Neutrophil (primary cell): ENCODE results near the gene TM4SF4.
A peak's percentile ranks its signal among the peaks of the same experiment; 100 is the strongest.

ENCODE experiments used
- H3K27ac ChIP-seq: fragments of 200-600 bp; sonication (generic); 2 replicates; pipeline ENCODE4 v1.5.1; 2016; ENCODE audit warnings: mild to moderate bottlenecking, moderate library complexity
- H3K27me3 ChIP-seq: fragments of 200-600 bp; sonication (generic); 2 replicates; pipeline ENCODE4 v1.6.0; 2016; ENCODE audit warnings: mild to moderate bottlenecking
- H3K36me3 ChIP-seq: fragments of 200-600 bp; sonication (generic); 2 replicates; pipeline ENCODE4 v1.5.1; 2017
- H3K4me1 ChIP-seq, 2 experiments: fragments of 200-600 bp in 1 of 2; sonication (generic) in 1 of 2; 1 replicate in 1 of 2; 2 replicates in 1 of 2; pipeline versions ENCODE4 v1.5.1 to v1.6.1; 2013 to 2016; ENCODE audit warnings: low read depth in 1 of 2, low read length in 1 of 2, mild to moderate bottlenecking in 1 of 2, moderate library complexity in 1 of 2; ENCODE audit not compliant: control insufficient read depth in 1 of 2, insufficient read depth in 1 of 2
- H3K4me3 ChIP-seq, 2 experiments: fragments of 200-600 bp in 1 of 2; sonication (generic) in 1 of 2; 1 replicate in 1 of 2; 2 replicates in 1 of 2; pipeline ENCODE4 v1.5.1; 2013 to 2016; ENCODE audit warnings: low read depth in 1 of 2, low read length in 1 of 2, mild to moderate bottlenecking in 1 of 2, moderate library complexity in 1 of 2
- H3K9me3 ChIP-seq: fragments of 200-600 bp; sonication (generic); 2 replicates; pipeline ENCODE4 v1.5.1; 2016
- TF ChIP-seq, protein P1 (sequence below): fragments of 200-600 bp; sonication (generic); IDR thresholded peaks from 2 replicates; pipeline ENCODE4 v1.5.1; 2016; ENCODE audit warnings: antibody characterized with exemption

Gene TM4SF4

DNA sequence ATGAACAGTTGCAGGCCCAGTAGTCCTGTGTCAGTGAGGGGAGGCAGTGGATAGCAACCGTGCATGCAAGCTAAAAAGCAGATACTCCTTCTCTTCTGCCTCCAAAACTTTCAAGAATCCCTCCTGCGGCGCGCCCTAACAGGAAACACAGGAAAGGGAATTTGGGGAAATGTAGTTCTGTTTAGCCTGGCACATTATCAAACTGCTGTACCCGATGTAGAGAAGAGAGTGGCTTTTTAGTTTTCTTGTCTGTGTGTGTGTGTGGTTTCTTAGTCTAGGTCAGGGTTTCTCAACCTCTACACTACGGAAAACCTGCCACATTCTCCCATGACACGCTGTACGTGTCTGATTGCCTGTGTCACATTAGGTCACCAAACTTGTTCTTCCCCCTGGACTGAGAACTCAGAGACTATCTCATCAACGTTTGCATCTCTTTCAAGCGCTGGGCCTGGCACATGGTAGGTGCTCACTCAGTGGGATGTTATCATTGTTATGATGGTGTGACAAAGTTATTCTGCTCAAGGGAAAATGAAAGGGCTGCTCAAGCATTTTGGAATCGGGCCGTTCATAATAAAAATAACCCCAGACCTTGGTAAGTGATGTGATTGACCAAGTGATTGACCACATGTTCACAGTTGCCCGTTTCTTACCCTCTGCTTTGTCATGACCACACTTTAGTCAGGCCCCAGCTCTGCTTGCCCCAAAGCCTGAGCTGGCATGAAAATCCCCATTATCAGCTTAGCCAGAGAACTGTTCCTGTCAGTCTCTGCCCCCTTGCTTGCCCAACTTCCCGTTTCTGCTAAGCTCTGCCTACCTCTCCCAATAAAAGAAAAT is 33.2 kb downstream of the TM4SF4 start:
- Histone ChIP-seq H3K4me1 (peaks cover 7 to 10% of the 10 kb centered on the region in 2 experiments), H3K9me3 (no peaks in the 10 kb centered on the region), H3K27ac (no peak overlapping the region), H3K27me3 (peaks cover 18% of the 10 kb centered on the region), H3K4me3 (peak overlapping the region; percentile 22 to 30), H3K36me3 (no peaks in the 10 kb centered on the region)
- TF ChIP-seq, protein P1, sequence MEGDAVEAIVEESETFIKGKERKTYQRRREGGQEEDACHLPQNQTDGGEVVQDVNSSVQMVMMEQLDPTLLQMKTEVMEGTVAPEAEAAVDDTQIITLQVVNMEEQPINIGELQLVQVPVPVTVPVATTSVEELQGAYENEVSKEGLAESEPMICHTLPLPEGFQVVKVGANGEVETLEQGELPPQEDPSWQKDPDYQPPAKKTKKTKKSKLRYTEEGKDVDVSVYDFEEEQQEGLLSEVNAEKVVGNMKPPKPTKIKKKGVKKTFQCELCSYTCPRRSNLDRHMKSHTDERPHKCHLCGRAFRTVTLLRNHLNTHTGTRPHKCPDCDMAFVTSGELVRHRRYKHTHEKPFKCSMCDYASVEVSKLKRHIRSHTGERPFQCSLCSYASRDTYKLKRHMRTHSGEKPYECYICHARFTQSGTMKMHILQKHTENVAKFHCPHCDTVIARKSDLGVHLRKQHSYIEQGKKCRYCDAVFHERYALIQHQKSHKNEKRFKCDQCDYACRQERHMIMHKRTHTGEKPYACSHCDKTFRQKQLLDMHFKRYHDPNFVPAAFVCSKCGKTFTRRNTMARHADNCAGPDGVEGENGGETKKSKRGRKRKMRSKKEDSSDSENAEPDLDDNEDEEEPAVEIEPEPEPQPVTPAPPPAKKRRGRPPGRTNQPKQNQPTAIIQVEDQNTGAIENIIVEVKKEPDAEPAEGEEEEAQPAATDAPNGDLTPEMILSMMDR, result no peak

DNA sequence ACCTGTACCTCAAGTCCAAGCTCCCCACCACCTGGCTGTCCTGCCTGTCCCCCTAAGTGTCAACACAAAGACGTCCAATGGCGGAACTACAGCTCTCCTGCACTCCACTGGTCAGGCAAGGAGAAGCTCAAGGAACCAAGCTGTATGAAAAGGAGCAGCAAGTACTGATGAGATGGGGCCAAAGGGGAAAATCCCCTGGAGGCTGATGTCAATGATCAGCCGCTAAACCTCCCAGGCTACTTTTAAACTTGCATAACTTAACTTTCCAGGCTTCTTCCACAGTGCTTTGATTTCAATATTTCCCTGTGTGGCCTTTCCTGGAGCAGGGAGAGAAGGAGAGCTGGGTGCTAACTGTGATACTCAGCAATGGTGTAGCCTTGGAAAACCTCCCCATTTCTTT is 35.0 kb downstream of the TM4SF4 start:
- TF ChIP-seq, protein P1, result no peak
- Histone ChIP-seq H3K36me3 (no peaks in the 10 kb centered on the region), H3K4me1 (peaks cover 7 to 10% of the 10 kb centered on the region in 2 experiments), H3K9me3 (no peaks in the 10 kb centered on the region), H3K27ac (no peak overlapping the region), H3K27me3 (peaks cover 24% of the 10 kb centered on the region), H3K4me3 (no peak overlapping the region)

DNA sequence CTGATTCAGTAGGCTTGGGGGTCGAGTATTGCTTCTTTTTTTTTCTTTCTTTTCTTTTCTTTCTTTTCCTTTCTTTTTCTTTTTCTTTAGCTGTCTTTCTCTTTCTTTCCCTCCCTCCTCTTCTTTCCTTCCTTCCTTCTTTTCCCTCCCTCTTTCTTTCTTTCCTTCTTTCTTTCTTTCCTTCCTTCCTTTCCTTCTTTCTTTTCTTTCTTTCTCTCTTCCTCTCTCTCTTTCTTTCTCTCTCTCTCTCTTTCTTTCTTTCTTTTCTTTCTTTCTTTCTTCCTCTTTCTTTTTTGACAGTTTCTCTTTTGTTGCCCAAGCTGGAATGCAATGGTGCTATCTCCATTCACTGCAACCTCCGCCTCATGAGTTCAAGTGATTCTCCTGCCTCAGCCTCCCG is 36.0 kb downstream of the TM4SF4 start:
- Histone ChIP-seq H3K4me1 (peaks cover 7 to 10% of the 10 kb centered on the region in 2 experiments), H3K27ac (no peak overlapping the region), H3K27me3 (peaks cover 28% of the 10 kb centered on the region), H3K36me3 (no peaks in the 10 kb centered on the region), H3K9me3 (no peaks in the 10 kb centered on the region), H3K4me3 (no peak overlapping the region)
- TF ChIP-seq, protein P1, result no peak

DNA sequence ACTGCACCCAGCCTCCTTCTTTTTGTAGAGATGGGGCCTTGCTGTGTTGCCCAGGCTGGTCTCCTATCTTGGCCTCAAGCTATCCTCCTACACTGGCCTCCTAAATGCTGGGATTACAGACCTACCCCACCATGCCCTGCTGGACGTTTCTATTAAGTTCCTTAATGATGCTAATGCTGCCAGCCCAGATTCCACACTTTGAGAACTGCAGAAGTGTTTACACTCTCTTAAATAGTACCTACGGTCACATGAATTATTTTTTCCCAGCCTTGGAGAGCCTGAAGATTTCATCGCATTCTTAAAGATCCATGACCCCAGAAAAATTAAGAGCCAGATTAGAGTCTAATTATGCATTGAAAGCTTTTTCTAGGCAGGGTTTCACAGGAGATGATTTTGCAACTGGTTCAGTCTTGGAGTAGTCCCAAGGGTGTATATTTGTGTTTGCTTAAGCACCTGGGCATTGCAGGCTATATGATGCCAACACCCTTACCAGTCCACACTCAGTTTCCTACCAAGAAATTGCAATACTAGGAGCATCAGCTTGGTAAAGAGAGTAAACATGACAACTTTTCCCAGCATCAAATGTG is 36.6 kb downstream of the TM4SF4 start:
- TF ChIP-seq, protein P1, result no peak
- H3K4me3 ChIP-seq, result no peak overlapping the region
- no peaks in the 10 kb centered on the region for H3K36me3 ChIP-seq
- H3K9me3 ChIP-seq, result no peaks in the 10 kb centered on the region
- peaks cover 28% of the 10 kb centered on the region for H3K27me3 ChIP-seq
- H3K27ac ChIP-seq, result no peak overlapping the region
- H3K4me1 ChIP-seq, result peaks cover 7 to 10% of the 10 kb centered on the region in 2 experiments

DNA sequence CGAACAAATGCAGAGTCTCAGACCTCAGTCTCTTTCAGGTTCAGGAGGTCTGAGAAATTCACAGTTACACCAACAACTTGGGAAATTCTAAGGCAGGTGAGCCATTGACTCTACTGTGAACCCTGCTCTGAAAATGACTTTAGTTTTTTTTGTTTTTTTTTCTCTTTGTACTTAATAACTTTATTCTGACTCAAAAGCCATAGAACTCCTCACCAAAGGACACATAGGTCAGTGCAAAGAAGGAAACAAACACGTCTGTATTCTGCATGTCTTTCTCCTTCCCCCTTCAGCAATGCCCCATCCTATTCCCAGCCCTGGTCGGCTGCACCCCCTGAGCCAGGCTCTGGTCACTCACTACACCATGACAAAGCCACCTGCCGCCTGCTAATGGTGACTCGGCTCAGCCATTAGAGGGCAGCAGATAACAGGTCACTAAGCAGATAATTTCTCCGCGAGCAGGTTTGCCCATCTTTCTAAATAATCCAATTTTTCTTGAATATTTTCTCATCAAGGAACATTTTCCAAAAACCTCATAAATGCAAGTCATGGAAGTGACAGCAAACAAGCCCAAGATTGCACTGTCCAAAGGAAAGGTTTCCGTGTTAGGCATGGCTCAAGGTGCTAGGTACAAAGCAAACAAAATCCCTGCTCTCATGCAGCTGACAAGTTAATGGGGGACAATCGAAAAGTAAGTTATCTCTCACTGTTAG is 37.7 kb downstream of the TM4SF4 start:
- peaks cover 27% of the 10 kb centered on the region for H3K27me3 ChIP-seq
- no peaks in the 10 kb centered on the region for H3K36me3 ChIP-seq
- no peak overlapping the region for H3K27ac ChIP-seq
- TF ChIP-seq, protein P1, result no peak
- H3K4me3 ChIP-seq, result no peak overlapping the region
- peaks cover 7 to 9% of the 10 kb centered on the region in 2 experiments for H3K4me1 ChIP-seq
- H3K9me3 ChIP-seq, result no peaks in the 10 kb centered on the region
